DOHH2 (cell line): ENCODE measurements around the gene CRY1.

Source experiments
- H3F3A ChIP-seq: fragments of 200-600 bp; sonication (generic), shearing (Covaris generic); 2 replicates; pipeline ENCODE4 v1.6.0; 2016; ENCODE audit warnings: antibody characterized with exemption, mild to moderate bottlenecking; ENCODE audit not compliant: control insufficient read depth, insufficient read depth
- H3K27ac ChIP-seq: fragments of 200-600 bp; sonication (generic); 2 replicates; pipeline ENCODE4 v1.5.1; 2014; ENCODE audit warnings: low read depth, mild to moderate bottlenecking, low read length, moderate library complexity
- H3K27me3 ChIP-seq: fragments of 200-600 bp; sonication (generic); 2 replicates; pipeline ENCODE4 v1.6.1; 2014; ENCODE audit warnings: mild to moderate bottlenecking, low read length, mixed read lengths; ENCODE audit not compliant: control insufficient read depth
- H3K36me3 ChIP-seq: fragments of 200-600 bp; sonication (generic); 2 replicates; pipeline ENCODE4 v1.6.1; 2014; ENCODE audit warnings: mild to moderate bottlenecking, low read length, moderate library complexity, mixed read lengths; ENCODE audit not compliant: control insufficient read depth
- H3K4me1 ChIP-seq: fragments of 200-600 bp; sonication (generic); 2 replicates; pipeline ENCODE4 v1.6.1; 2014; ENCODE audit warnings: mild to moderate bottlenecking, low read length, mixed read lengths; ENCODE audit not compliant: control insufficient read depth
- H3K4me2 ChIP-seq: fragments of 200-600 bp; sonication (generic); 2 replicates; pipeline ENCODE4 v1.6.0; 2014; ENCODE audit warnings: mild to moderate bottlenecking, low read length, moderate library complexity
- H3K4me3 ChIP-seq: fragments of 200-600 bp; sonication (generic); 2 replicates; pipeline ENCODE4 v1.5.1; 2014; ENCODE audit warnings: mild to moderate bottlenecking, low read length, mixed read lengths
- H3K79me2 ChIP-seq: fragments of 200-600 bp; sonication (generic); 2 replicates; pipeline ENCODE4 v1.6.1; 2014; ENCODE audit warnings: mild to moderate bottlenecking, low read length, mixed read lengths; ENCODE audit not compliant: control insufficient read depth
- H3K9me2 ChIP-seq: fragments of 200-600 bp; sonication (generic); replicated peaks from 2 replicates; pipeline ENCODE4 v1.6.1; 2014; ENCODE audit warnings: mild to moderate bottlenecking, low read length, mixed read lengths; ENCODE audit not compliant: control insufficient read depth
- H3K9me3 ChIP-seq: fragments of 200-600 bp; sonication (generic); 2 replicates; pipeline ENCODE4 v1.6.1; 2014; ENCODE audit warnings: antibody characterized with exemption, low read length, mixed read lengths; ENCODE audit not compliant: control insufficient read depth, insufficient read depth
- H4K20me1 ChIP-seq: fragments of 200-600 bp; sonication (generic); 2 replicates; pipeline ENCODE4 v1.6.0; 2014; ENCODE audit warnings: low read depth, mild to moderate bottlenecking, antibody characterized with exemption, low read length, moderate library complexity; ENCODE audit not compliant: control insufficient read depth, insufficient read depth
- EZH2phosphoT487 ChIP-seq: fragments of 200-600 bp; sonication (generic); IDR thresholded peaks from 2 replicates; pipeline ENCODE4 v1.6.1; 2017; ENCODE audit warnings: borderline replicate concordance, mild to moderate bottlenecking, antibody characterized with exemption, low read length, moderate library complexity, mixed read lengths
- TF ChIP-seq, protein P1 (sequence below): fragments of 200-600 bp; sonication (generic); IDR thresholded peaks from one replicate; pipeline ENCODE4 v1.5.1; 2014; ENCODE audit warnings: antibody characterized with exemption, mild to moderate bottlenecking, low read depth, low read length; ENCODE audit not compliant: poor library complexity, severe bottlenecking

The CRY1 gene

DNA sequence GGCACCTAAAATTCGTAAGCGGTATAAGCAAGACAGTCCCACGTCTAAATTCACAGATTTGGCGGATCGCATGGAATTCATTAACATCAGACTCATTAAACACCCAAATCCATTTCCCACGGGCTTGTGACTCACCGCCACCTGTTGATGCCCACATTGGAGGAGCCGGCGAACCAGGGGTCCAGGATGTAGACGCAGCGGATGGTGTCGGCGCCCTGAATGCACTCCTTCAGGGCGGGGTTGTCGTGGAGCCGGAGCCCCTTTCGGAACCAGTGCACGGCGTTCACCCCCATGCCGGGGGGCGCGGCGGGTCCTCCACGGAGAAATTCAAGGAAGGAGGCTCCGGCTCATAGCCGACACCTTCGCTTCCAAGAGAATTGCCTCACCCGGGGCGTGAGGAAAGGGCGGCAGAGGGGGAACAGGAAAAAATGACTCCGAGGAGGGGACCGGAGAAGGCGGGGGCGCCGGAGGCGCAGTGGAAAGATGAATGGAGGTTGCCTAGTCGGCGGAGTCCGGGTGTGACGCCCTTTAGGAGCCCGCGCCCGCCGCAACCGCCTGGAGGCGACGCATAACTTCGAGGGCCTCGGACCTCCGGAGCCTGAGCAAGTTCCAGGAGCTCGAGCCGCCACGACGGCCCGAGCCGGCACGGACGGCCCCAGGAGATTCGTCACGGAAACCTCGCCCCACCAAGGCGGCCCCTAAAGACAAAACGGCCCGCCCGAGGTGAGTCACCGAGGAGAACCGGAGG, 506 bp downstream of the CRY1 start:
- Histone ChIP-seq H3K79me2 (no peaks in the 10 kb centered on the region), H3K4me1 (no peaks in the 10 kb centered on the region), H3K27me3 (no peaks in the 10 kb centered on the region), H4K20me1 (no peaks in the 10 kb centered on the region), H3F3A (no peaks in the 10 kb centered on the region), H3K4me2 (no peak overlapping the region), H3K36me3 (no peaks in the 10 kb centered on the region), H3K9me2 (no peaks in the 10 kb centered on the region), H3K4me3 (no peak overlapping the region), H3K27ac (no peak overlapping the region), H3K9me3 (0 out of 2 replicates have a peak, but pooled peaks cover 3% of the 10 kb centered on the region)
- TF ChIP-seq EZH2phosphoT487: no peak
- TF ChIP-seq, protein P1, sequence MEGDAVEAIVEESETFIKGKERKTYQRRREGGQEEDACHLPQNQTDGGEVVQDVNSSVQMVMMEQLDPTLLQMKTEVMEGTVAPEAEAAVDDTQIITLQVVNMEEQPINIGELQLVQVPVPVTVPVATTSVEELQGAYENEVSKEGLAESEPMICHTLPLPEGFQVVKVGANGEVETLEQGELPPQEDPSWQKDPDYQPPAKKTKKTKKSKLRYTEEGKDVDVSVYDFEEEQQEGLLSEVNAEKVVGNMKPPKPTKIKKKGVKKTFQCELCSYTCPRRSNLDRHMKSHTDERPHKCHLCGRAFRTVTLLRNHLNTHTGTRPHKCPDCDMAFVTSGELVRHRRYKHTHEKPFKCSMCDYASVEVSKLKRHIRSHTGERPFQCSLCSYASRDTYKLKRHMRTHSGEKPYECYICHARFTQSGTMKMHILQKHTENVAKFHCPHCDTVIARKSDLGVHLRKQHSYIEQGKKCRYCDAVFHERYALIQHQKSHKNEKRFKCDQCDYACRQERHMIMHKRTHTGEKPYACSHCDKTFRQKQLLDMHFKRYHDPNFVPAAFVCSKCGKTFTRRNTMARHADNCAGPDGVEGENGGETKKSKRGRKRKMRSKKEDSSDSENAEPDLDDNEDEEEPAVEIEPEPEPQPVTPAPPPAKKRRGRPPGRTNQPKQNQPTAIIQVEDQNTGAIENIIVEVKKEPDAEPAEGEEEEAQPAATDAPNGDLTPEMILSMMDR: no peak

GRCh38 chr12:107091989-107092641, 1.2 kb downstream of the CRY1 start:
- Histone ChIP-seq H3K27me3 (no peaks in the 10 kb centered on the region), H3K9me3 (0 out of 2 replicates have a peak, but pooled peaks cover 3% of the 10 kb centered on the region), H3K9me2 (no peaks in the 10 kb centered on the region), H3K27ac (no peak overlapping the region), H3K4me2 (no peak overlapping the region), H3F3A (no peaks in the 10 kb centered on the region), H3K4me3 (no peak overlapping the region), H4K20me1 (no peaks in the 10 kb centered on the region), H3K36me3 (no peaks in the 10 kb centered on the region), H3K4me1 (no peaks in the 10 kb centered on the region), H3K79me2 (no peaks in the 10 kb centered on the region)
- TF ChIP-seq EZH2phosphoT487: no peak
- TF ChIP-seq, protein P1: peak; percentile 61

- Histone ChIP-seq H3K9me2 (no peaks in the 10 kb centered on the region), H4K20me1 (no peaks in the 10 kb centered on the region), H3K27ac (no peak overlapping the region)
Measured at GRCh38 chr12:107091381-107091780, 2.0 kb downstream of the CRY1 start.

More at GRCh38 chr12:107091381-107091780, 2.0 kb downstream of the CRY1 start:
- Histone ChIP-seq H3K36me3 (no peaks in the 10 kb centered on the region), H3K4me3 (no peak overlapping the region), H3K4me2 (no peak overlapping the region), H3K4me1 (no peaks in the 10 kb centered on the region), H3K79me2 (no peaks in the 10 kb centered on the region), H3F3A (no peaks in the 10 kb centered on the region), H3K9me3 (0 out of 2 replicates have a peak, but pooled peaks cover 3% of the 10 kb centered on the region), H3K27me3 (no peaks in the 10 kb centered on the region)
- no peak for TF ChIP-seq EZH2phosphoT487
- TF ChIP-seq, protein P1: no peak
